Mesenchymal stem cell (in vitro differentiated cells and primary cell): ENCODE results near the gene VPS16.
"Not testable (repeated sequence)": the region's sequence is repeated elsewhere in the genome, so short reads cannot be mapped to it uniquely, and the experiment has no call there.

Source experiments
- DNase-seq: peaks from one replicate; pipeline ENCODE4 v3.0.0-alpha.2; 2013
- H2AFZ ChIP-seq: one replicate; pipeline ENCODE4 v1.6.1; 2013; ENCODE audit warnings: low read depth, mild to moderate bottlenecking, control low read depth, inconsistent platforms, low read length, moderate library complexity
- H2AK5ac ChIP-seq: 2 replicates; pipeline ENCODE4 v1.6.1; 2013; ENCODE audit warnings: low read length, moderate library complexity, mild to moderate bottlenecking, inconsistent platforms; ENCODE audit not compliant: severe bottlenecking
- H2BK120ac ChIP-seq: one replicate; pipeline ENCODE4 v1.6.1; 2013; ENCODE audit warnings: low read depth, mild to moderate bottlenecking, inconsistent platforms, low read length, moderate library complexity
- H2BK12ac ChIP-seq, 2 experiments: one replicate each; pipeline ENCODE4 v1.6.1; 2013; ENCODE audit warnings: inconsistent platforms in 2 of 2, low read length in 2 of 2, mild to moderate bottlenecking in 2 of 2, moderate library complexity in 2 of 2, control low read depth in 1 of 2
- H2BK15ac ChIP-seq: one replicate; pipeline ENCODE4 v1.6.1; 2013; ENCODE audit warnings: mild to moderate bottlenecking, low read depth, inconsistent platforms; ENCODE audit not compliant: poor library complexity, severe bottlenecking
- H2BK5ac ChIP-seq: 2 replicates; pipeline ENCODE4 v1.6.1; 2013; ENCODE audit warnings: low read depth, mild to moderate bottlenecking, low read length, control low read depth, inconsistent platforms; ENCODE audit not compliant: poor library complexity, severe bottlenecking
- H3K14ac ChIP-seq, 2 experiments: one replicate each; pipeline ENCODE4 v1.6.1; 2013; ENCODE audit warnings: inconsistent platforms in 2 of 2, low read length in 2 of 2, control low read depth in 1 of 2, mild to moderate bottlenecking in 1 of 2, moderate library complexity in 1 of 2
- H3K18ac ChIP-seq, 2 experiments: one replicate each; pipeline ENCODE4 v1.6.1; 2013; ENCODE audit warnings: inconsistent platforms in 2 of 2, low read length in 2 of 2, control low read depth in 1 of 2, low read depth in 1 of 2, mild to moderate bottlenecking in 1 of 2
- H3K23ac ChIP-seq, 2 experiments: one replicate each; pipeline ENCODE4 v1.6.1; 2013; ENCODE audit warnings: inconsistent platforms in 2 of 2, low read length in 2 of 2, mild to moderate bottlenecking in 2 of 2, moderate library complexity in 2 of 2, control low read depth in 1 of 2
- H3K27ac ChIP-seq: 2 replicates; pipeline ENCODE4 v1.5.1; 2013; ENCODE audit warnings: mild to moderate bottlenecking, moderate library complexity, low read length, control low read depth, inconsistent platforms; ENCODE audit not compliant: poor library complexity, severe bottlenecking
- H3K27me3 ChIP-seq, 2 experiments: 2 replicates each; pipeline versions ENCODE4 v1.6.1 to v1.7.0; 2013; ENCODE audit warnings: low read length in 2 of 2, mild to moderate bottlenecking in 2 of 2, moderate library complexity in 2 of 2, control low read depth in 1 of 2, inconsistent platforms in 1 of 2; ENCODE audit not compliant: control insufficient read depth in 1 of 2, insufficient read depth in 1 of 2
- H3K36me3 ChIP-seq, 2 experiments: 2 replicates each; pipeline versions ENCODE4 v1.6.1 to v1.7.0; 2013; ENCODE audit warnings: low read length in 2 of 2, control low read depth in 1 of 2, inconsistent platforms in 1 of 2, low read depth in 1 of 2, mild to moderate bottlenecking in 1 of 2; ENCODE audit not compliant: insufficient read depth in 2 of 2, control insufficient read depth in 1 of 2
- H3K4ac ChIP-seq, 2 experiments: one replicate each; pipeline ENCODE4 v1.6.1; 2013; ENCODE audit warnings: inconsistent platforms in 2 of 2, low read length in 2 of 2, mild to moderate bottlenecking in 2 of 2, moderate library complexity in 2 of 2, control low read depth in 1 of 2, low read depth in 1 of 2
- H3K4me1 ChIP-seq: 2 replicates; pipeline ENCODE4 v1.6.1; 2013; ENCODE audit warnings: low read depth, low read length, control low read depth; ENCODE audit not compliant: control insufficient read depth, insufficient read depth
- H3K4me2 ChIP-seq: 2 replicates; pipeline ENCODE4 v1.6.1; 2013; ENCODE audit warnings: low read length, mild to moderate bottlenecking, inconsistent platforms; ENCODE audit not compliant: poor library complexity, severe bottlenecking
- H3K4me3 ChIP-seq, 2 experiments: 2 replicates each; pipeline versions ENCODE4 v1.5.1 to v1.7.0; 2013; ENCODE audit warnings: low read length in 2 of 2, mild to moderate bottlenecking in 2 of 2, control low read depth in 1 of 2, low read depth in 1 of 2; ENCODE audit not compliant: insufficient read depth in 1 of 2
- H3K79me1 ChIP-seq: replicated peaks from 2 replicates; pipeline ENCODE4 v1.6.1; 2013; ENCODE audit warnings: mild to moderate bottlenecking, control low read depth, low read length, inconsistent platforms; ENCODE audit not compliant: poor library complexity, severe bottlenecking
- H3K9ac ChIP-seq: 2 replicates; pipeline ENCODE4 v1.7.0; 2013; ENCODE audit warnings: mild to moderate bottlenecking, low read length, moderate library complexity
- H3K9me3 ChIP-seq: 2 replicates; pipeline ENCODE4 v1.7.0; 2013; ENCODE audit warnings: mild to moderate bottlenecking, low read length; ENCODE audit not compliant: control insufficient read depth
- H4K8ac ChIP-seq: one replicate; pipeline ENCODE4 v1.6.1; 2013; ENCODE audit warnings: inconsistent platforms, mild to moderate bottlenecking, low read length, moderate library complexity
- H4K91ac ChIP-seq: one replicate; pipeline ENCODE4 v1.6.1; 2013; ENCODE audit warnings: mild to moderate bottlenecking, low read length, inconsistent platforms
- WGBS: methylation state at CpG from one replicate; pipeline ENCODE4 v1.1.7; 2013; ENCODE audit warnings: mixed read lengths; 5-methylcytosine and 5-hydroxymethylcytosine counted together

VPS16 gene

DNA sequence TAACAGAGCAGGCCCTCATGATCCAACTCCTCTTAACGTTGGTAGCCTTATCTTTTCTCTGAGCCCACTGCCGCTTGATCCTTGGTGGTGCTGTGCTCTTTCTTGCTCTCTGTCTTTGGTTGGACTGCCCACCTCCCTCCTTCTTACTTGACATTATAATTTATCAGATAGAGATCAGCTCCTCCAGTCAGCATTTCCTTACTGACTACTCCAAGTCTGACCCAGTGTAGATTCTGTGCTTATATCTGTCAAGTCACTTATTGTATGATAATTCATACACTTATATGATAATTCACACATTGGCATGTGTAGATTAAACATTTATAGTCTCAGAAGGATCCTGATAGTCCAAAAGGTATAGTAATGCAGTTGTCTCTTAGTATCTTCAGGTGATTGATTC is 50.8 kb downstream of the VPS16 start:
- WGBS = 91% methylated on average over 2 of the region's 2 CpGs
- no peak for DNase-seq
- Histone ChIP-seq H4K8ac (no peak overlapping the region), H3K4ac (no peak overlapping the region), H3K36me3 (no peaks in the 10 kb centered on the region), H3K14ac (no peak overlapping the region), H3K23ac (no peak overlapping the region), H3K79me1 (peaks cover 18% of the 10 kb centered on the region), H3K27ac (no peak overlapping the region), H3K27me3 (no peaks in the 10 kb centered on the region), H3K4me3 (no peak overlapping the region), H3K4me2 (no peak overlapping the region), H3K9ac (no peak overlapping the region), H3K4me1 (no peaks in the 10 kb centered on the region), H2BK5ac (no peak overlapping the region), H3K18ac (no peak overlapping the region), H2BK12ac (no peak overlapping the region), H2AFZ (no peak overlapping the region), H2BK15ac (no peak overlapping the region), H2BK120ac (no peak overlapping the region), H4K91ac (no peak overlapping the region), H2AK5ac (no peak overlapping the region), H3K9me3 (no peaks in the 10 kb centered on the region)

DNA sequence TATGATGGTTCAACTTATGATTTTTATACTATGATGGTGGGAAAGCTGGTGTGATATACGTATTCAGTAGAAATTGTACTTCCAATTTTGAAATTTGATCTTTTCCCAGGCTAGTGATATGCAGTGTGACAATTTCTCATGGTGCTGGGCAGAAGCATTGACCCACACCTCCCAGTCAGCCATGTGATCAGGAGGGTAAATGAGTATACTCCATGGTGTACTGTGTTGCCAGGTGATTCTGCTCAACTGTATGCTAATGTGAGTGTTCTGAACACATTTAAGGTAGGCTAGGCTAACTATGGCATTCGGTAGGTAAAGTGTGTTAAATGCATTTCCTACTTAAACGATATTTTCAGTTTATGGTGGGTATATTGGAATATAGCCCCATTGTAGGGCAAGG is 51.8 kb downstream of the VPS16 start:
- no peaks in the 10 kb centered on the region for H3K4me1 ChIP-seq
- H3K18ac ChIP-seq = no peak overlapping the region
- no peak overlapping the region for H3K4ac ChIP-seq
- H3K14ac ChIP-seq = no peak overlapping the region
- no peak overlapping the region for H3K9ac ChIP-seq
- H3K9me3 ChIP-seq = no peaks in the 10 kb centered on the region
- H3K4me2 ChIP-seq = no peak overlapping the region
- no peak overlapping the region for H2AK5ac ChIP-seq
- H2BK5ac ChIP-seq = no peak overlapping the region
- no peak overlapping the region for H3K4me3 ChIP-seq
- no peak overlapping the region for H2BK120ac ChIP-seq
- H4K8ac ChIP-seq = no peak overlapping the region
- H2BK15ac ChIP-seq = no peak overlapping the region
- WGBS = 96% methylated on average over 3 of the region's 3 CpGs
- H2BK12ac ChIP-seq = no peak overlapping the region
- no peak overlapping the region for H3K23ac ChIP-seq
- H4K91ac ChIP-seq = no peak overlapping the region
- H2AFZ ChIP-seq = no peak overlapping the region
- H3K27ac ChIP-seq = no peak overlapping the region
- H3K36me3 ChIP-seq = no peaks in the 10 kb centered on the region
- no peaks in the 10 kb centered on the region for H3K27me3 ChIP-seq
- DNase-seq = no peak
- peaks cover 16% of the 10 kb centered on the region for H3K79me1 ChIP-seq

DNA sequence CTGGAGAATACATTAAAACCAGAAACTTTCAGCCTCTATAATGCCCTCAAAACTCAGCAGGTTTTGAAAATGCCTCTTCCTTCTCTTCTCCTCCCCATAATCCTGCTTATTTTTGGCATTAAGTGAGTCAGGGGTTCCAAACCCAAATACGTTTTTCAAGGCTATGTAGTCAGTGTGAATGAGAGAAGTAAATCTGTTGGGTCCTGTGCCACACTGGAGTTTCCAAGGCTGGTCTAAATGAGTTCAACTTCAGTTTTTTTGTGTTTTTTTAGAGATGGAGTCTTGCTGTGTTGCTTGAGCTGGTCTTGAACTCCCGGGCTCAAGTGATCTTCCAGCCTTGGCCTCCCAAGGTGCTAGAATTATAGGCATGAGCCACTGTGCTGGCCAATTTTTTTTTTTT is 53.7 kb downstream of the VPS16 start:
- WGBS = 94% methylated on average over 2 of the region's 2 CpGs
- H4K8ac ChIP-seq = no peak overlapping the region

DNA sequence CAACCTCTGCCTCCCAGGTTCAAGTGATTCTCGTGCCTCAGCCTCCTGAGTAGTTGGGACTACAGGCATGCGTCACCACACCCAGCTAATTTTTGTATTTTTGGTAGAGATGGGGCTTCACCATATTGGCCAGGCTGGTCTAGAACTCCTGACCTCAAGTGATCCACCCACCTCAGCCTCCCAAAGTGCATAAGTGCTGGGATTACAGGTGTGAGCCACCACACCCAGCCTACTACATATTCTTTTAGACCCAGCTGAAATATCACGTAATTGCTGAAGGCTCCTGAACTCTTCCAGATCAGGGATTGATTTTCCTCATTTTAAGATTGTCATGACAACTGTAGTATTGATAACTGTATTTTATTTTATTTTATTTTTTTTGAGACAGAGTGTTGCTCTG is 54.6 kb downstream of the VPS16 start:
- H3K9ac ChIP-seq, H3K23ac ChIP-seq, H3K9me3 ChIP-seq, H3K27me3 ChIP-seq, H2AFZ ChIP-seq, H2BK12ac ChIP-seq, H3K79me1 ChIP-seq, H3K14ac ChIP-seq, H3K4me3 ChIP-seq, H2AK5ac ChIP-seq, H2BK5ac ChIP-seq, H2BK120ac ChIP-seq, DNase-seq, H3K27ac ChIP-seq, H3K4me1 ChIP-seq, H3K36me3 ChIP-seq, H4K8ac ChIP-seq, H4K91ac ChIP-seq, H3K18ac ChIP-seq, H3K4me2 ChIP-seq, H2BK15ac ChIP-seq, H3K4ac ChIP-seq: not testable (repeated sequence)
- WGBS = 100% methylated on average over 2 of the region's 3 CpGs

More for the DNA sequence above, 53.7 kb downstream of the VPS16 start:
- Histone ChIP-seq H3K14ac (no peak overlapping the region), H3K4me1 (no peaks in the 10 kb centered on the region), H3K18ac (no peak overlapping the region), H2BK120ac (no peak overlapping the region), H3K23ac (no peak overlapping the region), H3K9me3 (no peaks in the 10 kb centered on the region), H2AK5ac (no peak overlapping the region), H3K4me3 (no peak overlapping the region), H4K91ac (no peak overlapping the region), H2AFZ (no peak overlapping the region), H3K79me1 (peaks cover 12% of the 10 kb centered on the region), H3K4ac (no peak overlapping the region), H3K36me3 (no peaks in the 10 kb centered on the region), H3K9ac (no peak overlapping the region), H3K27me3 (no peaks in the 10 kb centered on the region), H2BK15ac (no peak overlapping the region), H2BK12ac (no peak overlapping the region), H2BK5ac (no peak overlapping the region), H3K4me2 (no peak overlapping the region), H3K27ac (no peak overlapping the region)
- no peak for DNase-seq
